ENCODE results near the gene GTF2F1.
A peak's percentile ranks its signal among the peaks of the same experiment; 100 is the strongest.
"Not testable (repeated sequence)": the region's sequence is repeated elsewhere in the genome, so short reads cannot be mapped to it uniquely, and the experiment has no call there.

The GTF2F1 gene

DNA sequence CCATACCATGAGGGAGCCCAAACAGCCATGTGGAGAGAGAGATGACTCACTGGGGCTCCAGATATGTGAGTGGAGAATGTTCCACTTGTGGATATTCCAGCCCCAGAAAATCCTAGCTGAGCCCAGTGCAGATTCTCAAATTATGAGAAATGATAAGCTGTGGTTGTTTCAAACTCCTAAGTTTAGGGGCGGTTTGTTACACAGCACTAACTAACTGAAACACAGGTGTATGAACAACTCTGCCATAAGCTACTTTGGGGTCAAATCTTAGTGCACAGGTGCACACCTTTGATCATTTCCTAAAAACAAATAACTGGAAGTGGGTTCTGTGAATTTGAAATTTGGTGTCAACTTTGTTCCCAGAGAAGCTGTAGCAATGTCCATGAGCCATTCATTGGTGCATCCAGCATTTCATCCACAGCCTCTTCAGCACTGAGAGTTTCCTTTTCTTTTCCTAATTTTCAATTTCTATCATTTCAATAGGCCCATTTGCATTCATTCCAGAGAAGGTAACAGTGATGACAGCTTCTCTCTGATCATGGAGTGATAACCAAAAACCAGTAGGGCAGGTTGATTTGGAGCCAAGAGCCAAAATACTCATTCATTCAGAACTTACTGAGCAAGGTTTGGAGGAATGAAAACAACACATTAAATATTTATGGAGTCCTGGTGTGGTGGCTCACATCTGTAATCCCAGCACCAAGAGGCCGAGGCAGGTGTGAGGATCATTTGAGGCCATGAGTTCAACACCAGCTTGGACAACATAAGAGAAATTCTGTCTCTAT lies 40.4 kb downstream of the GTF2F1 start:
- DNase-seq = no peak

GRCh38 chr19:6350688-6351087 lies 42.3 kb downstream of the GTF2F1 start:
- no peak for DNase-seq

GRCh38 chr19:6349271-6349670 lies 43.7 kb downstream of the GTF2F1 start:
- DNase-seq = not testable (repeated sequence)

GRCh38 chr19:6343462-6343861 lies 49.5 kb downstream of the GTF2F1 start:
- no peak for DNase-seq

DNA sequence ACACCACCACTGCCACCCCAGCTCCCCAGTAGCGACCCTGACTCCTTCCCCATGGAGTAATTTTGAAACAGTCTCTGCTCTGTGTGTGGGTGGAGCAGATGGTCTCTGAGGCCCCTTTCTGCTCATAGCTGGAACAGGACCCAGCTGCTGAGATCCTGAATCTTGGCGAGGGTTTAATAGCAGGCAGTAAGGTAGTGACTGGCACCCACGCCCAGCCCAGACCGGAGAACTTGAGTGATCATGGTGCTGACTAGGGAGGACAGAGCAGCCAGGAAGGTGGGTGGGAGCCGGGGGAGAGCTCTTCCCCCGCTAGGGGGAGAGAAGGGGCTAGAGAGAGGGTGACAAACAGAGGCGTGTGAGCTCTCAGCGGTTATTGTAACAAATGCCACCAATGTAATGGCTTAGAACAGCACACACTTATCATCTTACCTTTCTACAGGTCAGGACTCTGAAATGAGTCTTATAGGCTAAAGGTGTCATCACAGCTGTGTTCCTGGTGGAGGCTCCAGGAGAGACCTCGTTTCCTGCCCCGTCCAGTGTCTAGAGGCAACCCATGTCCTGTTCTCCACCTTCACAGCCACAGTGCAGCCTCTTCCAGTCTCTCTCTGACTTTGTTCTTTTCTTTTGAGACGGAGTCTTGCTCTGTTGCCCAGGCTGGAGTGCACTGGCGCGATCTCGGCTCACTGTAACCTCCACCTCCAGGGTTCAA lies 52.3 kb downstream of the GTF2F1 start:
- peak; percentile 59 for DNase-seq

DNA sequence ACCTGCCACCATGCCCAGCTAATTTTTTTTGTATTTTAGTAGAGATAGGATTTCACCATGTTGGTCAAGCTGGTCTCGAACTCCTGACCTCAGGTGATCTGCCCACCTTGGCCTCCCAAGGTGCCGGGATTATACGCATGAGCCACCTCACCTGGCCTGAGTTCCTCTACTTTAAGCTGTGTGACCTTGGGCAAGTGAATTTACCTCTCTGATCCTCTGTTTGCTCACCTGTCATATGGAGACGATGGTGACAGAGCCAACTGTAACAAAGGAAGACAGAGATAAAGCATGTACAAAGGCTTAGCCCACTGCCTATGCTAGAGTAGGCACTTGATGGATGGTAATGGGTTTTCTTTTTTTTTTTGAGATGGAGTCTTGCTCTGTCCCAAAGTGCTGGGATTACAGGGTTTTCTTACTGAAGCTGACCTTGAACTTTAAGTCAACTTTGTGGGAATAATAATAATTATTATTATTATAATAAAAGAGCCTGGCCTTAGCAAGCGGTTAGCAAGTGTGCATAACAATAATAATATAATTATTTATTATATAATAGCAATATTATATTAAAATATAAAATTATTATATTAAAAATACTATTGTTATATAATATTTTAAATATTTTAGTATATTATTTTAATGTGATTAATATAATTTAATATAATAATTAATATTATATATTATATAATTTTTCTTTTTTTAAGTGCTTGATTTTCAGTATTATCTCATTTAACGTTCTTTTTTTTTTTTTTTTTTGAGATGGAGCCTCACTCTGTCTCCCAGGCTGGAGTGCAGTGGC lies 58.3 kb downstream of the GTF2F1 start:
- no peak for DNase-seq

DNA sequence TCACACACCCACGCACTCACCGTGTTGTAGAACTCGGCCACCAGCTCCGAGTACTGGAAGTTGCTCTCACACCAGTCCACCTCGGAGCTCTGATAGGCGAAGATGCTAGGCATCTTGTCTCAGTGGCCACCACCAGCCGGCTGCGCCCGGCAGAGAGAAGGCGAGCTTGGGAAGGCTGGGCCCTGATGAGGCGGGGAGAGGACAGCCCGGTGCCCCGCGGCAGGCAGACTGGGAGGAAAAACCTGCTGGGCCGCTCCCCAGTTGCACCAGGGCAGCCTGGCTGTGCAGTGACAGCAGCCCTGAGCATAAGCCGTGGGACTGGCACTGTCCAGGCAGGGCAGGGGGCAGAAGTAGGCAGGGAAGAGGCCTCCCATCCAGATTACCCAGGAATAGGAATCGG lies 59.5 kb downstream of the GTF2F1 start, which contains the start of gene ACER1:
ACER1 (minus strand) TSS at position 174 of the 400 bp plus-strand sequence; CDS start at position 113, 61 bp downstream.
- no peak for DNase-seq
